PC-9 (cell line): ENCODE measurements around the gene DENND2A.

Experiments
- CTCF ChIP-seq: fragments of 200-600 bp; sonication (generic); conservative IDR thresholded peaks from 2 replicates; pipeline ENCODE4 v1.6.1; 2017; ENCODE audit warnings: mixed run types, antibody characterized with exemption, mild to moderate bottlenecking, moderate library complexity
- EZH2 ChIP-seq: fragments of 200-600 bp; sonication (generic); IDR thresholded peaks from 2 replicates; pipeline ENCODE4 v1.8.0; 2017; ENCODE audit warnings: antibody characterized with exemption, low read depth

GRCh38 chr7:140484951-140485499 is 155.6 kb downstream of the DENND2A start:
- TF ChIP-seq CTCF (no peak), EZH2 (no peak)
